Heart left ventricle (tissue), 13 donors: Measurements from ENCODE around the gene PDE5A.
"Not testable (repeated sequence)": the region's sequence is repeated elsewhere in the genome, so short reads cannot be mapped to it uniquely, and the experiment has no call there.

Experiments
- CTCF ChIP-seq, 12 donors: fragments of 200-600 bp; sonication (generic) in 4 of 12; IDR thresholded peaks; one replicate each; pipeline versions ENCODE4 v1.5.0 to v1.8.0; 2018 to 2022; ENCODE audit warnings: antibody characterized with exemption in 12 of 12, mild to moderate bottlenecking in 5 of 12
- POLR2A ChIP-seq, 2 donors: fragments of 450-650 bp; IDR thresholded peaks; one replicate each; pipeline ENCODE4 v1.6.1; 2017; ENCODE audit warnings: antibody characterized with exemption in 2 of 2, mild to moderate bottlenecking in 2 of 2, moderate library complexity in 2 of 2
- donor health status: ischemic (EF 13 %, LVEDD 7.1; RV severe dilation, severe dysfunction).
- donor health status: DM: no; HTN: yes; CAD: no.
- donor health status: DM: no; HTN: no; CAD: no.
- donor health status: ischemic (EF 25% LVEDD 6.9; RV normal size, moderate dysfunction).
- donor health status: ischemic (EF 25% LVEDD 5.7; RV mildly dilated, moderate dysfunction).
- donor health status: ischemic (EF 35%, LVEDD 5.7; RV mildly dilated, moderate dysfunction).
- donor health status: nonischemic (EF 11% LVEDD 7.7; RV severe dilation, severe dysfunction).
- donor health status: DM: yes; HTN: yes; CAD: no.
- donor health status: PGD.
- donor health status: ischemic (EF 29% LVEDD 5.4; RV normal size, mild dysfunction).
- donor health status: nonischemic (EF 23%, LVEDD 6.1; RV moderate dilation, normal function).

DNA sequence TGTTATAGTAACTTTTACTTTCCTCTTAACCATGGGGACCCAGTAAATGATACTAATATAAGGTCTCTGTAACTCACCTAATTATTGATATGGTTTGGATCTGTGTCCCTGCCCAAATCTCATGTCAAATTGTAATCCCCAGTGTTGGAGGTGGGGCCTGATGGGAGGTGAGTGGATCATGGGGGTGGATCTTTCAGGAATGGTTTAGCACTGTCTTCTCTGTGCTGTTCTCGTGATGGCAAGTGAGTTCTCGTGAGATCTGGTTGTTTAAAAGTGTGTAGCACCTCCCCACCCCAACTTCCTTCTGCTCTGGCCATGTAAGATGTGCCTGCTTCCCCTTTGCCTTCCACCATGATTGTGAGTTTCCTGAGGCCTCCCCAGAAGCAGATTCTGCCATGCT lies 34.0 kb upstream of the PDE5A start:
- not testable (repeated sequence) for TF ChIP-seq CTCF, POLR2A (IDR thresholded peaks at IDR 0.05)
